Measurements from ENCODE around the gene CACNA2D3.

DNA sequence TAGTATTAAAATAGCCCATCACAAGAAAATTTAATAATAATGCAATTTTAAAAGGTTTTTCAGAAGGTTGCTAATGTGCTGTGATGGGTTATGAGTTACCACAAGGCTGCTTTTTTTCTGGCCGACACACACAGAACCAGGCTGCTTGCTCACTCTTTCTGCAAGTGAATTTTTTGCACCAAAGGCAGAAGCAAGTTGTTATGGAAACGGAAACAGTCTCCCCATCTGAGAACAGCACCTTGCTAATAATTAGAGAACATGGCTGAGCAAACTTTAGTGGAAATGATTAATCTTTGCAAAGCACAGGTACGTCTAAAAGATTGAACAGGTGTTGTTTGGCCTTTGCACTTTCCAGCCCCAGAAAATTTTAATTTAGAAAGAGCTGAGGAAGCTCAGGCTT, 51.0 kb downstream of the CACNA2D3 start:
- TF ChIP-seq CTCF (conservative IDR thresholded peaks at IDR 0.05 in 1 of 2, IDR thresholded peaks at IDR 0.05 in 1 of 2; ENCODE audit: extremely low read depth in 1 of 2, insufficient read depth in 1 of 2, low read depth in 1 of 2, low read length in 2 of 2) (no peak), EZH2 (IDR thresholded peaks at IDR 0.05; ENCODE audit: borderline replicate concordance, low read length) (no peak)
